Measurements from ENCODE around the gene FAM13B.

DNA sequence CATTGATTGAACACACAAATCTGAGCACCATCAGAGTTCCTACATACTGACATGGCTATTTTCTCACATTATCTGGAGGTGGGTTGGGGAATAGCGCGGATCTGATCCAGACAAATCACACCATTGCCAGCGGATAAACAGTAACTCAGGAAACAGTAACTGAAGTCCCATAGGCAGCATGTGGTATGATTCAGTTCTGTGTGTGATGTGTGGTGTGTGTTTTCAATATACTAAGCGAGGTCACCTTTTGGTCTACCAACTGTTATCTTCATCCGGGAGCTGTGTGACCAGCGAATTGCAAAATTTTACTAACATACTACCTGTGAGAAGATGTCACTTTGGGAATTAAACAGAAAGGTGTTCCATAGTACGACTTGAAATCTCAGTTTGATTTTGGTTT lies 93.5 kb downstream of the FAM13B start:
- TF ChIP-seq CTCF (IDR thresholded peaks at IDR 0.05; ENCODE audit: insufficient read depth, low read length) = no peak
- TF ChIP-seq POLR2AphosphoS5 (IDR thresholded peaks at IDR 0.05; ENCODE audit: low read depth) = no peak
- TF ChIP-seq REST (IDR thresholded peaks at IDR 0.05; ENCODE audit: insufficient replicate concordance, low read depth) = no peak
